Stimulated activated CD8-positive, alpha-beta memory T cell treated with anti-CD3 and anti-CD28 coated beads, Interleukin-12 subunit alpha, Interleukin-12 subunit beta, amount 100 ng/mL, for 24 hours (primary cell): Measurements from ENCODE around the gene HOXB5.

Experiments
- DNase-seq: peaks from one replicate; pipeline ENCODE4 v3.0.0-alpha.2; 2020; ENCODE audit errors: extremely low read depth

The HOXB5 gene

GRCh38 chr17:48615963-48616716, 22.6 kb upstream of the HOXB5 start:
- no peak for DNase-seq

- DNase-seq, result no peak
Measured at GRCh38 chr17:48615047-48615962, 21.7 kb upstream of the HOXB5 start, which contains the start of gene HOXB8. Gene HOXB8, minus strand, starts transcription at chr17:48615292. Its CDS starts 588 bp downstream, at chr17:48614704.

GRCh38 chr17:48613862-48614694, 20.5 kb upstream of the HOXB5 start:
- no peak for DNase-seq

GRCh38 chr17:48612854-48613691, 19.5 kb upstream of the HOXB5 start:
- DNase-seq, result no peak

- DNase-seq, result no peak
Measured at GRCh38 chr17:48612456-48612853, 18.9 kb upstream of the HOXB5 start.

- no peak for DNase-seq
Measured at GRCh38 chr17:48611681-48612455, 18.3 kb upstream of the HOXB5 start.

- DNase-seq, result no peak
Measured at GRCh38 chr17:48611213-48611612, 17.6 kb upstream of the HOXB5 start.

- no peak for DNase-seq
Measured at GRCh38 chr17:48610282-48611211, 17.0 kb upstream of the HOXB5 start, which contains the start of gene HOXB7. Gene HOXB7, minus strand, starts transcription at chr17:48611017. Its CDS starts 99 bp downstream, at chr17:48610918.

- DNase-seq, result no peak
Measured at GRCh38 chr17:48609759-48610281, 16.2 kb upstream of the HOXB5 start.

GRCh38 chr17:48609033-48609432, 15.5 kb upstream of the HOXB5 start:
- no peak for DNase-seq

GRCh38 chr17:48608494-48608834, 14.9 kb upstream of the HOXB5 start:
- no peak for DNase-seq

GRCh38 chr17:48606892-48607614, 13.5 kb upstream of the HOXB5 start:
- no peak for DNase-seq

- DNase-seq, result no peak
Measured at GRCh38 chr17:48605991-48606891, 12.7 kb upstream of the HOXB5 start.

GRCh38 chr17:48605409-48605919, 11.9 kb upstream of the HOXB5 start:
- DNase-seq, result no peak

GRCh38 chr17:48604770-48605329, 11.3 kb upstream of the HOXB5 start, which contains the start of gene HOXB6:
Gene HOXB6, minus strand, starts transcription at chr17:48604986. Its CDS starts 6,836 bp downstream, at chr17:48598150.
- no peak for DNase-seq
